ENCODE results near the gene RGS6. TPM values are rescaled to one million over a fixed set of nuclear protein-coding genes. Genes with fewer than 3 reads are reported as not detected.

Gene RGS6
- total and polyA plus RNA-seq, 2 of the 4 experiments (the other 2 are of a cell fraction) = not detected

DNA sequence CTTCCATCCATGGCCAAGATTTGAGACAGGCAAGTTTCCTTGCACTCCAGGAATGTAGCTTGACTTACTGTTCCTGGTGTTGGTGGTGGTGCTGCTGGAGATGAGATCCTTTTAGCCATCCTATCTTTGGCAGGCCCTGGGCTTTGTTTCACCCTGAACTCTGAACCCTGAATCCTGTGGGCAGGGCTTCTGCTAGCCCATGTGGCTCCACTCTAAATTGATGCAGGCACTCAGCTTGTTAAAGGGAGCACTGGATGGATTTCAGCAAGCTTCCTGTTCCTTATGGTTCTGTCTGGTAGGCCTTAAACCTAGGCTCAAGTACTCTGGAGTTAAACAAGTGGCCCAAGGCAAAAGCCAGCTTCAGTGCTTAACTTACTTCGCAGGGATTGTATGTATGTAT lies 138.2 kb downstream of the RGS6 start:
- no CpG with 5 or more reads among the region's 1 CpG for WGBS, 2 experiments (ENCODE audit: extremely low coverage in 2 of 2, insufficient read length in 1 of 2)
- Histone ChIP-seq H3K18ac (ENCODE audit: low read depth, low read length) (no peak overlapping the region), H4K5ac (ENCODE audit: low read depth, low read length) (no peak overlapping the region), H3K36me3 (ENCODE audit: control insufficient read depth, insufficient read depth, low read length) (no peaks in the 10 kb centered on the region), H3K4me1 (ENCODE audit: control insufficient read depth, insufficient read depth, low read length) (no peaks in the 10 kb centered on the region), H2AK9ac (replicated peaks; ENCODE audit: low read depth, low read length, poor library complexity) (no peak overlapping the region), H3K9ac (ENCODE audit: low read depth, low read length) (no peak overlapping the region), H4K20me1 (ENCODE audit: insufficient read depth, low read length) (no peaks in the 10 kb centered on the region), H3K9me1 (ENCODE audit: insufficient read depth, low read length) (no peaks in the 10 kb centered on the region), H3K4me3 (ENCODE audit: insufficient read depth, low read depth, low read length) (no peak overlapping the region), H2BK15ac (ENCODE audit: low read depth, low read length) (no peak overlapping the region), H3K9me3 (ENCODE audit: control insufficient read depth, insufficient read depth, low read length) (no peaks in the 10 kb centered on the region), H3K27ac (ENCODE audit: insufficient read depth, low read length) (no peak overlapping the region), H3K23ac (ENCODE audit: low read depth, low read length) (no peak overlapping the region), H4K91ac (ENCODE audit: insufficient read depth, low read depth, low read length) (no peak overlapping the region), H2BK20ac (ENCODE audit: low read depth, low read length) (no peak overlapping the region), H3K4ac (ENCODE audit: low read depth, low read length) (no peak overlapping the region), H3K27me3 (ENCODE audit: control insufficient read depth, insufficient read depth, low read length) (no peaks in the 10 kb centered on the region), H3K4me2 (ENCODE audit: low read depth, low read length) (no peak overlapping the region), H2BK120ac (ENCODE audit: low read depth, low read length) (no peak overlapping the region), H2BK5ac (ENCODE audit: low read depth, low read length, poor library complexity, severe bottlenecking) (no peak overlapping the region), H2AK5ac (ENCODE audit: low read depth, low read length) (no peak overlapping the region), H2AFZ (replicated peaks; ENCODE audit: low read length, poor library complexity) (no peak overlapping the region), H3K14ac (replicated peaks; ENCODE audit: low read depth, low read length) (no peak overlapping the region), H3K56ac (ENCODE audit: extremely low read depth, insufficient read depth, low read length) (no peak overlapping the region), H4K8ac (ENCODE audit: low read depth in 2 of 2, low read length in 2 of 2) (no peak overlapping the region), H3K79me1 (ENCODE audit: low read depth in 1 of 2, low read length in 2 of 2) (no peaks in the 10 kb centered on the region)
- TF ChIP-seq RAD21 (IDR thresholded peaks at IDR 0.05; ENCODE audit: low read length) (no peak), NFE2L2 (IDR thresholded peaks at IDR 0.05; ENCODE audit: low read depth, low read length) (no peak), CHD1 (IDR thresholded peaks at IDR 0.05; ENCODE audit: low read depth, low read length) (no peak), MAZ (IDR thresholded peaks at IDR 0.05; ENCODE audit: borderline replicate concordance, low read depth, low read length) (no peak), MAFK (IDR thresholded peaks at IDR 0.05; ENCODE audit: low read depth, low read length) (no peak), BHLHE40 (IDR thresholded peaks at IDR 0.05; ENCODE audit: low read depth, low read length) (no peak), MXI1 (IDR thresholded peaks at IDR 0.05; ENCODE audit: borderline replicate concordance, low read depth, low read length) (no peak), RFX5 (IDR thresholded peaks at IDR 0.05; ENCODE audit: low read depth, low read length) (no peak), RCOR1 (IDR thresholded peaks at IDR 0.05; ENCODE audit: insufficient replicate concordance, low read length) (no peak), CEBPB (IDR thresholded peaks at IDR 0.05; ENCODE audit: low read depth, low read length) (no peak)
- TF ChIP-seq, protein P1, sequence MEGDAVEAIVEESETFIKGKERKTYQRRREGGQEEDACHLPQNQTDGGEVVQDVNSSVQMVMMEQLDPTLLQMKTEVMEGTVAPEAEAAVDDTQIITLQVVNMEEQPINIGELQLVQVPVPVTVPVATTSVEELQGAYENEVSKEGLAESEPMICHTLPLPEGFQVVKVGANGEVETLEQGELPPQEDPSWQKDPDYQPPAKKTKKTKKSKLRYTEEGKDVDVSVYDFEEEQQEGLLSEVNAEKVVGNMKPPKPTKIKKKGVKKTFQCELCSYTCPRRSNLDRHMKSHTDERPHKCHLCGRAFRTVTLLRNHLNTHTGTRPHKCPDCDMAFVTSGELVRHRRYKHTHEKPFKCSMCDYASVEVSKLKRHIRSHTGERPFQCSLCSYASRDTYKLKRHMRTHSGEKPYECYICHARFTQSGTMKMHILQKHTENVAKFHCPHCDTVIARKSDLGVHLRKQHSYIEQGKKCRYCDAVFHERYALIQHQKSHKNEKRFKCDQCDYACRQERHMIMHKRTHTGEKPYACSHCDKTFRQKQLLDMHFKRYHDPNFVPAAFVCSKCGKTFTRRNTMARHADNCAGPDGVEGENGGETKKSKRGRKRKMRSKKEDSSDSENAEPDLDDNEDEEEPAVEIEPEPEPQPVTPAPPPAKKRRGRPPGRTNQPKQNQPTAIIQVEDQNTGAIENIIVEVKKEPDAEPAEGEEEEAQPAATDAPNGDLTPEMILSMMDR (conservative IDR thresholded peaks at IDR 0.05; ENCODE audit: low read depth, low read length) = no peak
- intact Hi-C loops (cut with micrococcal nuclease) (no loop called here), dilution Hi-C loops (cut with HindIII; ENCODE audit: low sequenced_read_pairs, unreplicated experiment) (no loop called here), in situ Hi-C loops (cut with MboI; ENCODE audit: low sequenced_read_pairs) (no loop called here)
- ATAC-seq (ENCODE audit: low read depth) (no peak), DNase-seq (no peak)
- CTCF ChIA-PET = no interaction called here
- POLR2A ChIA-PET (ENCODE audit: unreplicated experiment) = no interaction called here
- no TSS peak for BruUV-seq (replicated peaks)
